Measurements from ENCODE around the gene FA2H. TPM values are rescaled to one million over a fixed set of nuclear protein-coding genes. Genes with fewer than 3 reads are reported as not detected.

The FA2H gene
- total and polyA plus RNA-seq, 2 donors from 2014 or later = 4.2 to 10.3 TPM

DNA sequence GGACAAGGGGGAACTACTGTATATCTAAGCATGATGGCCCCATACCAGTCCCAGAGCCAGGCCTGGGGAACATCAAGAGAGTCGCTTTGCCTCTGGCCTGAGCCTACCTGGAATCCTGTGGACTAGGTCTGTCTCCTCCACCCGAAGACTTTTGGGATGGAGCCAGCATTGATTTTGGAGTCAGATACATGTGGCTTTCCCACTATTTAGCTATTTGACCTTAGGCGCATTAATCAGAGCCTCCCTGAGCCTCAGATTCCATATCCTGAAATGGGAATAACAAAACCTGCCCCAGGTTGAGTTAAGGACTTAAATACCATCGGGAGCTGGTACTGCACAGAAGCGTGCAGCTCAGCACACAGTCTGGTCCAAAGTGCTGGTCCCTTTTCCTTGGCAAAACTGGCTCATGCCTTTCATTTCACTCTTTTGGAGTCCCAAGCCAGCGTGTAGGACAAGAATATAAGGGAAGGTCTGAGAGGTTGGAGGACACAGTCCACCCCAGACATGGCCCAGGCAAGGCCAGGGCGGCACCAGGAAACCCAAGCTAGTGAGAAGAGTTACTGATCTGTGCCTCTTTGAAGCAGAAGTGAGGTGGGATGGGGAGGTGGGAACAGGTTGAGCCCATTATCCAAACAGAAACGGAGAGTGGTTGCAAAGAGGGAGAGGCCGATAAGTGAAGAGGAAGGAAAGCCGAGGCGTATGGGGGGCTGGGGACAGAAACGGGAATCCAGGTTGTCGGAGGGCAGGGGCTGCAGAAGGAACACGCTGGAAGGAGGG, 986 bp downstream of the FA2H start:
- Histone ChIP-seq H3K9me3 (ENCODE audit: control insufficient read depth in 2 of 3, insufficient read depth in 1 of 3, low read length in 3 of 3) (no peaks in the 10 kb centered on the region), H3K9ac (ENCODE audit: low read length in 3 of 3) (peak overlapping the region in 2 of 3 donors; percentile 20 to 73), H3K4me1 (ENCODE audit: control insufficient read depth in 2 of 3, insufficient read depth in 2 of 3, low read depth in 1 of 3, low read length in 3 of 3) (peaks cover 0 to 10% (median 3%) of the 10 kb centered on the region in 3 donors), H3K4me3 (ENCODE audit: low read length in 3 of 3) (peak overlapping the region; percentile 42 to 66 (median 59)), H3K27ac (ENCODE audit: low read depth in 2 of 2, low read length in 2 of 2) (peak overlapping the region in 1 of 2 donors; percentile 71), H3K27me3 (ENCODE audit: control insufficient read depth, insufficient read depth, low read length) (peaks cover 4% of the 10 kb centered on the region), H3K36me3 (ENCODE audit: control insufficient read depth in 2 of 3, insufficient read depth in 3 of 3, low read length in 3 of 3) (no peaks in the 10 kb centered on the region)
- intact Hi-C loops (cut with DNase I) = no loop called here
- TF ChIP-seq, protein P1, sequence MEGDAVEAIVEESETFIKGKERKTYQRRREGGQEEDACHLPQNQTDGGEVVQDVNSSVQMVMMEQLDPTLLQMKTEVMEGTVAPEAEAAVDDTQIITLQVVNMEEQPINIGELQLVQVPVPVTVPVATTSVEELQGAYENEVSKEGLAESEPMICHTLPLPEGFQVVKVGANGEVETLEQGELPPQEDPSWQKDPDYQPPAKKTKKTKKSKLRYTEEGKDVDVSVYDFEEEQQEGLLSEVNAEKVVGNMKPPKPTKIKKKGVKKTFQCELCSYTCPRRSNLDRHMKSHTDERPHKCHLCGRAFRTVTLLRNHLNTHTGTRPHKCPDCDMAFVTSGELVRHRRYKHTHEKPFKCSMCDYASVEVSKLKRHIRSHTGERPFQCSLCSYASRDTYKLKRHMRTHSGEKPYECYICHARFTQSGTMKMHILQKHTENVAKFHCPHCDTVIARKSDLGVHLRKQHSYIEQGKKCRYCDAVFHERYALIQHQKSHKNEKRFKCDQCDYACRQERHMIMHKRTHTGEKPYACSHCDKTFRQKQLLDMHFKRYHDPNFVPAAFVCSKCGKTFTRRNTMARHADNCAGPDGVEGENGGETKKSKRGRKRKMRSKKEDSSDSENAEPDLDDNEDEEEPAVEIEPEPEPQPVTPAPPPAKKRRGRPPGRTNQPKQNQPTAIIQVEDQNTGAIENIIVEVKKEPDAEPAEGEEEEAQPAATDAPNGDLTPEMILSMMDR (IDR thresholded peaks at IDR 0.05; ENCODE audit: borderline replicate concordance, extremely low read depth, insufficient read depth) = no peak
- DNase-seq (no peak), FAIRE-seq (no peak)

DNA sequence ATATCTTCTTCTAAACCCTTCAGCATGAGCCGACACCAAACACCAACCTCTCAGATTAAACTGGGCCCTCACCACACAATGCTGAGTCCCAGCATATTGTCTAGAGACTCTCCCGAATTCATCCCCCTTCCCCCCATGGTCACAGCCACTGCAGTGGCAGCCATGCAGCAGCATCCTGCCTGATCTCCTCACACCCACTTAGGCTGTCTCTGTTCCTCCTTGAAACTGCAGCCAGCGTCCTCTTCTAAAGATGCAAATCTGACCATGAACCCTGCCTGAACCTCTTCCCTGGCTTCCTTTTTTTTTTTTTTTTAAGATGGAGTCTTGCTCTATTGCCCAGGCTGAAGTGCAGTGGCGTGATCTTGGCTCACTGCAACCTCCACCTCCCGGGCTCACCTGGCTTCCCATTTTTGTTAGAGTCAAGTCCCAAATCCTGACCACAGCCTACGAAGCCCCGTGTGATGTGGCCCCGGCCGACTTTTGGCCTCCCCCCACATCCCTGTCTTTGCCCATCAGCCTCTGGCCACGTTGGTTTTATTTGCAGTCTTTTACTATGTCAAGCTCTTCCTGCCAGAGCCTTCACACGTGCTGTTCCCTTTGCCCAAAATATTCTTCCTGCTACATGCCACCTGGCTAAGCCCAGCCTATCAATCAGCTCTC, 2.8 kb downstream of the FA2H start:
- Histone ChIP-seq H3K4me1 (ENCODE audit: control insufficient read depth in 2 of 3, insufficient read depth in 2 of 3, low read depth in 1 of 3, low read length in 3 of 3) (peaks cover 0 to 10% (median 3%) of the 10 kb centered on the region in 3 donors), H3K27me3 (ENCODE audit: control insufficient read depth, insufficient read depth, low read length) (peaks cover 4% of the 10 kb centered on the region), H3K36me3 (ENCODE audit: control insufficient read depth in 2 of 3, insufficient read depth in 3 of 3, low read length in 3 of 3) (no peaks in the 10 kb centered on the region), H3K27ac (ENCODE audit: low read depth in 2 of 2, low read length in 2 of 2) (no peak overlapping the region), H3K9me3 (ENCODE audit: control insufficient read depth in 2 of 3, insufficient read depth in 1 of 3, low read length in 3 of 3) (no peaks in the 10 kb centered on the region), H3K4me3 (ENCODE audit: low read length in 3 of 3) (no peak overlapping the region), H3K9ac (ENCODE audit: low read length in 3 of 3) (no peak overlapping the region)
- TF ChIP-seq, protein P1 (IDR thresholded peaks at IDR 0.05; ENCODE audit: borderline replicate concordance, extremely low read depth, insufficient read depth) = no peak
- intact Hi-C loops (cut with DNase I) = no loop called here
- FAIRE-seq = no peak
- DNase-seq = no peak

DNA sequence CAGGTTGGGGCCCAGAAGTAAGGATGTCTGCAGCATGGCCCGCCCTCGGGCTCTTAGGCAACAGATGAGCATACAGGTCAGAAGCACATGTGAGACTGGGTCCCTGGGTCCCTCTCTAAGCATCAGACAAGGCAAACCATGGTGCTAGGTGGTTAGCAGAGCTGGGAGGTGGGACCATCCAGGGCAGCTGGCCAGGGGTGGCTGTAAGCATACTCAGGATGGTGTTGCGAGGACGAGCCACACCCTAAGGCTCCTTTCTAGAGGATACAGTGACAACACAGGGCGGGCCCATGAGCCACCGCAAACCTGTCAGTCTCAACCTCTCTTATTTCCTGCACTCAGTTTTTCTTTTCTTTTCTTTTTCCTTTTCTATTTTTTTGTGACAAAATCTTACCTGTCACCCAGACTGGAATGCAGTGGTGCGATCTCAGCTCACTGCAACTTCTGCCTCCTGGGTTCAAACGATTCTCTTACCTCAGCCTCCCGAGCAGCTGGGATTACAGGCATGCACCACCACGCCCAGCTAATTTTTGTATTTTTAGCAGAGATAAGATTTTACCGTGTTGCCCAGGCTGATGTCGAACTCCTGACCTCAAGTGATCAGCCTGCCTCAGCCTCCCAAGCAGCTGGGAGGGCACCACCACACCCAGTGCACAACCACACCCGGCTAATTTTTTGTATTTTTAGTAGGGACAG, 3.6 kb downstream of the FA2H start:
- Histone ChIP-seq H3K4me3 (ENCODE audit: low read length in 3 of 3) (no peak overlapping the region), H3K36me3 (ENCODE audit: control insufficient read depth in 2 of 3, insufficient read depth in 3 of 3, low read length in 3 of 3) (no peaks in the 10 kb centered on the region), H3K27ac (ENCODE audit: low read depth in 2 of 2, low read length in 2 of 2) (no peak overlapping the region), H3K4me1 (ENCODE audit: control insufficient read depth in 2 of 3, insufficient read depth in 2 of 3, low read depth in 1 of 3, low read length in 3 of 3) (peaks cover 0 to 10% (median 3%) of the 10 kb centered on the region in 3 donors), H3K27me3 (ENCODE audit: control insufficient read depth, insufficient read depth, low read length) (peaks cover 4% of the 10 kb centered on the region), H3K9ac (ENCODE audit: low read length in 3 of 3) (no peak overlapping the region), H3K9me3 (ENCODE audit: control insufficient read depth in 2 of 3, insufficient read depth in 1 of 3, low read length in 3 of 3) (no peaks in the 10 kb centered on the region)
- no peak for FAIRE-seq
- TF ChIP-seq, protein P1 (IDR thresholded peaks at IDR 0.05; ENCODE audit: borderline replicate concordance, extremely low read depth, insufficient read depth) = no peak
- DNase-seq = no peak
- intact Hi-C loops (cut with DNase I) = no loop called here

All from kidney (tissue), 14 donors.